HepG2 (cell line): ENCODE data around the gene MIA2. TPM values are rescaled to one million over a fixed set of nuclear protein-coding genes. Genes with fewer than 3 reads are reported as not detected.

Experiments
- ATAD3A ChIP-seq: sonication (generic); formaldehyde crosslinking; IDR thresholded peaks from 2 replicates; pipeline ENCODE4 v1.4.0; 2020; ENCODE audit warnings: missing genetic modification reagents
- DPF2 ChIP-seq: sonication (generic); formaldehyde crosslinking; IDR thresholded peaks from 2 replicates; pipeline ENCODE4 v1.4.0; 2020; ENCODE audit warnings: mild to moderate bottlenecking, low read depth, missing genetic modification reagents, borderline replicate concordance
- EED ChIP-seq: sonication (generic); formaldehyde crosslinking; IDR thresholded peaks from 2 replicates; pipeline ENCODE4 v1.5.0; 2020; ENCODE audit warnings: mild to moderate bottlenecking, missing genetic modification reagents
- FOXJ3 ChIP-seq: sonication (generic); formaldehyde crosslinking; IDR thresholded peaks from 2 replicates; pipeline ENCODE4 v1.4.0; 2020; ENCODE audit warnings: missing genetic modification reagents, mild to moderate bottlenecking, borderline replicate concordance
- GATAD2A ChIP-seq: IDR thresholded peaks from 2 replicates; pipeline ENCODE4 v1.6.1; 2016
- KDM2A ChIP-seq: sonication (generic); formaldehyde crosslinking; IDR thresholded peaks from 2 replicates; pipeline ENCODE4 v1.4.0; 2020; ENCODE audit warnings: low read depth, missing genetic modification reagents, borderline replicate concordance
- KDM5A ChIP-seq: fragments of 200-600 bp; sonication (generic); IDR thresholded peaks from 2 replicates; pipeline ENCODE4 v1.7.0; 2018; ENCODE audit warnings: antibody characterized with exemption, mild to moderate bottlenecking, low read length, borderline replicate concordance
- MIER2 ChIP-seq: IDR thresholded peaks from 2 replicates; pipeline ENCODE4 v1.6.1; 2016; ENCODE audit warnings: missing biosample characterization, missing genetic modification reagents
- NFIB ChIP-seq: sonication (generic); formaldehyde crosslinking; IDR thresholded peaks from 2 replicates; pipeline ENCODE4 v1.9.0; 2021; ENCODE audit warnings: missing genetic modification reagents, mild to moderate bottlenecking, borderline replicate concordance
- NFIC ChIP-seq: IDR thresholded peaks from 2 replicates; pipeline ENCODE4 v1.6.1; 2012; ENCODE audit warnings: mild to moderate bottlenecking, low read length, inconsistent platforms
- NR2F2 ChIP-seq: IDR thresholded peaks from 2 replicates; pipeline ENCODE4 v1.6.1; 2012; ENCODE audit warnings: low read depth, inconsistent platforms, borderline replicate concordance
- NRL ChIP-seq: sonication (generic); formaldehyde crosslinking; IDR thresholded peaks from 2 replicates; pipeline ENCODE4 v1.5.0; 2020; ENCODE audit warnings: missing genetic modification reagents, mild to moderate bottlenecking, moderate library complexity, borderline replicate concordance
- PPARG ChIP-seq: conservative IDR thresholded peaks from 2 replicates; pipeline ENCODE4 v1.6.1; 2016; ENCODE audit warnings: missing biosample characterization, missing genetic modification reagents
- PRMT3 ChIP-seq: sonication (generic); formaldehyde crosslinking; IDR thresholded peaks from 2 replicates; pipeline ENCODE4 v1.8.1; 2022; ENCODE audit warnings: low read depth, mild to moderate bottlenecking, moderate library complexity, missing genetic modification reagents, borderline replicate concordance
- RFX5 ChIP-seq: IDR thresholded peaks from 2 replicates; pipeline ENCODE4 v1.6.1; 2011; ENCODE audit warnings: low read depth, low read length, improper control_type of control experiment
- SAP130 ChIP-seq: IDR thresholded peaks from 2 replicates; pipeline ENCODE4 v1.6.1; 2016; ENCODE audit warnings: low read depth
- SMAD1 ChIP-seq: sonication (generic); formaldehyde crosslinking; IDR thresholded peaks from 2 replicates; pipeline ENCODE4 v1.4.0; 2020; ENCODE audit warnings: missing genetic modification reagents, low read depth, mild to moderate bottlenecking, borderline replicate concordance
- SNAPC2 ChIP-seq: sonication (generic); formaldehyde crosslinking; IDR thresholded peaks from 2 replicates; pipeline ENCODE4 v1.8.1; 2022; ENCODE audit warnings: mild to moderate bottlenecking, missing genetic modification reagents
- SP1 ChIP-seq, 2 experiments: fragments of 450-650 bp in 1 of 2; sonication (generic) in 1 of 2; formaldehyde crosslinking in 1 of 2; IDR thresholded peaks; 2 replicates each; pipeline versions ENCODE4 v1.4.0 to v1.6.1; 2016 to 2020; ENCODE audit warnings: missing genetic modification reagents in 1 of 2
- TSC22D2 ChIP-seq: sonication (generic); formaldehyde crosslinking; IDR thresholded peaks from 2 replicates; pipeline ENCODE4 v1.5.1; 2020; ENCODE audit warnings: missing genetic modification reagents, mild to moderate bottlenecking, borderline replicate concordance
- XRCC5 ChIP-seq: fragments of 200-400 bp; formaldehyde crosslinking; optimal IDR thresholded peaks from 2 replicates; pipeline ENCODE3; 2017; ENCODE audit warnings: mild to moderate bottlenecking, low read length
- ZFP36L2 ChIP-seq: sonication (generic); formaldehyde crosslinking; IDR thresholded peaks from 2 replicates; pipeline ENCODE4 v1.4.0; 2020; ENCODE audit warnings: missing genetic modification reagents
- ZNF24 ChIP-seq: fragments of 450-650 bp; IDR thresholded peaks from 2 replicates; pipeline ENCODE4 v1.6.1; 2017; ENCODE audit warnings: antibody characterized with exemption, mild to moderate bottlenecking
- ZNF367 ChIP-seq: sonication (generic); formaldehyde crosslinking; IDR thresholded peaks from 2 replicates; pipeline ENCODE4 v1.4.0; 2020; ENCODE audit warnings: missing genetic modification reagents, borderline replicate concordance
- ZNF44 ChIP-seq: sonication (generic); formaldehyde crosslinking; IDR thresholded peaks from 2 replicates; pipeline ENCODE4 v1.5.1; 2020; ENCODE audit warnings: mild to moderate bottlenecking, missing genetic modification reagents
- ZNF446 ChIP-seq: sonication (generic); formaldehyde crosslinking; IDR thresholded peaks from 2 replicates; pipeline ENCODE4 v1.5.0; 2020; ENCODE audit warnings: mild to moderate bottlenecking, missing genetic modification reagents
- ZNF549 ChIP-seq: sonication (generic); formaldehyde crosslinking; IDR thresholded peaks from 2 replicates; pipeline ENCODE4 v1.5.0; 2020; ENCODE audit warnings: missing genetic modification reagents
- ZNF576 ChIP-seq: sonication (generic); formaldehyde crosslinking; IDR thresholded peaks from 2 replicates; pipeline ENCODE4 v1.4.0; 2020; ENCODE audit warnings: mild to moderate bottlenecking, missing genetic modification reagents
- ZNF629 ChIP-seq: sonication (generic); formaldehyde crosslinking; conservative IDR thresholded peaks from 2 replicates; pipeline ENCODE4 v1.5.0; 2020; ENCODE audit warnings: missing genetic modification reagents
- ZNF790 ChIP-seq: sonication (generic); formaldehyde crosslinking; IDR thresholded peaks from 2 replicates; pipeline ENCODE4 v1.8.0; 2022; ENCODE audit warnings: missing genetic modification reagents, mild to moderate bottlenecking, borderline replicate concordance
- ZNF83 ChIP-seq: sonication (generic); formaldehyde crosslinking; IDR thresholded peaks from 2 replicates; pipeline ENCODE4 v1.4.0; 2020; ENCODE audit warnings: missing genetic modification reagents, mild to moderate bottlenecking, borderline replicate concordance
- ZSCAN9 ChIP-seq: IDR thresholded peaks from 2 replicates; pipeline ENCODE4 v1.6.1; 2016; ENCODE audit warnings: borderline replicate concordance
- polyA plus RNA-seq, 8 experiments: library from polyadenylated mRNA; depleted of rRNA in 3 of 8; stranded (reverse) in 7 of 8; unstranded in 1 of 8; fragments of >200 nt; fragmentation: Illumina TruSeq in 4 of 8; extraction: Trizol in 4 of 8; gene quantifications; 2 replicates each; pipeline versions ENCODE4 v1.2.1 to v1.2.3, GENCODE V29; 2011 to 2016; ENCODE audit warnings: low read depth in 4 of 8, missing spikeins in 1 of 8, mixed read lengths in 1 of 8; ENCODE audit not compliant: insufficient read depth in 1 of 8
- total RNA-seq, 5 experiments: library from RNA; depleted of rRNA; stranded (reverse); fragments of >200 nt; fragmentation: Illumina TruSeq; extraction: Trizol; gene quantifications; 2 replicates each; pipeline ENCODE4 v1.2.3, GENCODE V29; 2016; ENCODE audit warnings: low read depth in 1 of 5

Gene MIA2
- total and polyA plus RNA-seq, 2 of the 13 experiments (the other 11 are each of a cell fraction or from before 2014, with no cell fraction given) = 134 to 158 TPM

- TF ChIP-seq SMAD1 (CRISPR knock-in tag) (no peak), ZNF83 (CRISPR knock-in tag) (0 out of 2 replicates have a peak, but pooled peaks have one; percentile 34), SP1 (IDR thresholded peaks at IDR 0.05) (no peak), SP1 (CRISPR knock-in tag; IDR thresholded peaks at IDR 0.05) (no peak), GATAD2A (CRISPR knock-in tag) (peak; percentile 70), NRL (CRISPR knock-in tag) (no peak), XRCC5 (no peak), ZNF367 (no peak), ZNF24 (no peak), SAP130 (CRISPR knock-in tag) (no peak), ZNF629 (CRISPR knock-in tag) (no peak), PRMT3 (CRISPR knock-in tag) (no peak), DPF2 (CRISPR knock-in tag) (no peak), FOXJ3 (CRISPR knock-in tag) (peak; percentile 51; the same call in 1 of the 2 replicates), RFX5 (no peak), ZNF790 (CRISPR knock-in tag) (no peak), MIER2 (CRISPR knock-in tag) (no peak), NR2F2 (no peak; the same call in 1 of the 2 replicates), ZNF549 (CRISPR knock-in tag) (no peak), ZNF44 (CRISPR knock-in tag) (no peak), SNAPC2 (CRISPR knock-in tag) (no peak), ZSCAN9 (no peak), NFIC (no peak), EED (CRISPR knock-in tag) (0 out of 2 replicates have a peak, but pooled peaks have one; percentile 66), KDM2A (CRISPR knock-in tag) (0 out of 2 replicates have a peak, but pooled peaks have one; percentile 10), ZNF576 (CRISPR knock-in tag) (no peak), ZNF446 (0 out of 2 replicates have a peak, but pooled peaks have one; percentile 59), PPARG (0 out of 2 replicates have a peak, but pooled peaks have one; percentile 17), TSC22D2 (no peak), ATAD3A (no peak), KDM5A (no peak), NFIB (CRISPR knock-in tag) (no peak), ZFP36L2 (no peak)
Observed at GRCh38 chr14:39211109-39211741, 22.5 kb upstream of the MIA2 start (continued).
